GM10248 (cell line): ENCODE results near the gene ANKMY2.
"Not testable (repeated sequence)": the region's sequence is repeated elsewhere in the genome, so short reads cannot be mapped to it uniquely, and the experiment has no call there.

Experiments
- CTCF ChIA-PET: fragments of 300-600 bp; sonication (Branson Sonifier 250); formaldehyde crosslinking; extraction: SDS; loops from one replicate; lab custom pipeline; 2021; ENCODE audit warnings: antibody characterized with exemption; lab: Yijun Ruan, JAX
- POLR2A ChIA-PET: fragments of 350-650 bp; sonication (Branson Sonifier 250); formaldehyde crosslinking; extraction: SDS; loops from one replicate; lab custom pipeline; 2020; ENCODE audit warnings: antibody characterized with exemption; lab: Yijun Ruan, JAX
- DNase-seq: peaks from one replicate; pipeline ENCODE4 v3.0.0; 2012; ENCODE audit errors: extremely low spot score
- TF ChIP-seq, protein P1 (sequence below): IDR thresholded peaks from 2 replicates; pipeline ENCODE4 v1.5.1; 2012; ENCODE audit warnings: mild to moderate bottlenecking, low read depth; ENCODE audit errors: extremely low read depth, missing control alignments, control extremely low read depth

The ANKMY2 gene

DNA sequence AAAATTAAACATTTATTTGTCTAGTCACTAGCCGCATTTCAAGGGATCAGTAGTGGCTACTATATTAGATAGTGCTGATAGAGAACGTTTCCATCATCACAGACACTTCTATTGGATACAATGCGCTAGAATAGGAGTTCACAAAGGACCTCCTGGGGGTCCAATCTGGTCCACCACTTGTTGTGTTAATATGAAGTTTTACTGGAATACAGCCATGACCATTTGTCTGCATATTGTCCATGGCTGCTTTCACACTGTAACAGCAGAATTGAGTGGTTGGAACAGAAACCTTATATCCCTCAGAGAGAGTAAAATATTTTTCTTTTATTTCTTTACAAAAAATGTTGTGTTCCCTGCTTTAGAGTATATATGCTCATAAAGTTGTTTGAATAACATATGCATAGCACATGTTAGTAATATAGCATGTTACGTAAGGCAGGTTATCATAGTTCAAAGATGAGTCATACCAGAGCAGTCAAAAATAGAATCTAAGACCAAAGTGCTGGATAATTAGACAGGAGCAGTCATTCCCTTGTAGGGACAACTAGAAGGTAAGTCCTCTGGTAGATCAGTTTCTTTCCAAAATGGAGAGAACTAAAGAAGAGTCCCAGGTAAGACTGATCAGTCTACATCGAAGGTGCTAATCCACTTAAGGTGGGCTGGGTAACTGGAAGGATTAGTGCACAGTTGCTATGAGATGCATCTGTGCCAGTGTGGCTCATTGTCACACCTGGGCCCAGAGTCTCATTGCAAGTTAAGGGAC lies 15.3 kb upstream of the ANKMY2 start:
- DNase-seq, result no peak
- ChIA-PET POLR2A (no interaction called here), CTCF (no interaction called here)
- TF ChIP-seq, protein P1, sequence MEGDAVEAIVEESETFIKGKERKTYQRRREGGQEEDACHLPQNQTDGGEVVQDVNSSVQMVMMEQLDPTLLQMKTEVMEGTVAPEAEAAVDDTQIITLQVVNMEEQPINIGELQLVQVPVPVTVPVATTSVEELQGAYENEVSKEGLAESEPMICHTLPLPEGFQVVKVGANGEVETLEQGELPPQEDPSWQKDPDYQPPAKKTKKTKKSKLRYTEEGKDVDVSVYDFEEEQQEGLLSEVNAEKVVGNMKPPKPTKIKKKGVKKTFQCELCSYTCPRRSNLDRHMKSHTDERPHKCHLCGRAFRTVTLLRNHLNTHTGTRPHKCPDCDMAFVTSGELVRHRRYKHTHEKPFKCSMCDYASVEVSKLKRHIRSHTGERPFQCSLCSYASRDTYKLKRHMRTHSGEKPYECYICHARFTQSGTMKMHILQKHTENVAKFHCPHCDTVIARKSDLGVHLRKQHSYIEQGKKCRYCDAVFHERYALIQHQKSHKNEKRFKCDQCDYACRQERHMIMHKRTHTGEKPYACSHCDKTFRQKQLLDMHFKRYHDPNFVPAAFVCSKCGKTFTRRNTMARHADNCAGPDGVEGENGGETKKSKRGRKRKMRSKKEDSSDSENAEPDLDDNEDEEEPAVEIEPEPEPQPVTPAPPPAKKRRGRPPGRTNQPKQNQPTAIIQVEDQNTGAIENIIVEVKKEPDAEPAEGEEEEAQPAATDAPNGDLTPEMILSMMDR, result no peak

DNA sequence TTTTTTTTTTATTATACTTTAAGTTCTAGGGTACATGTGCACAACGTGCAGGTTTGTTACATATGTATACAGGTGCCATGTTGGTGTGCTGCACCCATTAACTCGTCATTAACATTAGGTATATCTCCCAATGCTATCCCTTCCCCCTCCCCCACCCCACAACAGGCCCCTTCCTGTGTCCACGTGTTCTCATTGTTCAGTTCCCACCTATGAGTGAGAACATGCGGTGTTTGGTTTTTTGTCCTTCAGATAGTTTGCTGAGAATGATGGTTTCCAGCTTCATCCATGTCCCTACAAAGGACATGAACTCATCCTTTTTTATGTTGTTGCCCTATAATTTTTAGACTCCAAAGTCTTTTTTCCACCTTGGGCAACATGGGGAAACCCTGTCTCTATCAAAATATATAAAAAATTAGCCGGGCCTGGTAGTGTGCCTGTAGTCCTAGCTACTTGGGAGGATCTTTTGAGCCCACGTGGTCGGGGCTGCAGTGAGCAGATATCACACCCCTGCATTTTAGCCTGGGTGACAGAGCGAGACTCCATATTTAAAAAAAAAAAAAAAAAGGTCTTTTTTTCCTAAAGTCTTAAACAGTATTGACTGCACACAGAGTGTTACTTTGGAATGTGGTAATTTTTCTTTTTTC lies 14.4 kb upstream of the ANKMY2 start:
- DNase-seq, POLR2A ChIA-PET, CTCF ChIA-PET: not testable (repeated sequence)

DNA sequence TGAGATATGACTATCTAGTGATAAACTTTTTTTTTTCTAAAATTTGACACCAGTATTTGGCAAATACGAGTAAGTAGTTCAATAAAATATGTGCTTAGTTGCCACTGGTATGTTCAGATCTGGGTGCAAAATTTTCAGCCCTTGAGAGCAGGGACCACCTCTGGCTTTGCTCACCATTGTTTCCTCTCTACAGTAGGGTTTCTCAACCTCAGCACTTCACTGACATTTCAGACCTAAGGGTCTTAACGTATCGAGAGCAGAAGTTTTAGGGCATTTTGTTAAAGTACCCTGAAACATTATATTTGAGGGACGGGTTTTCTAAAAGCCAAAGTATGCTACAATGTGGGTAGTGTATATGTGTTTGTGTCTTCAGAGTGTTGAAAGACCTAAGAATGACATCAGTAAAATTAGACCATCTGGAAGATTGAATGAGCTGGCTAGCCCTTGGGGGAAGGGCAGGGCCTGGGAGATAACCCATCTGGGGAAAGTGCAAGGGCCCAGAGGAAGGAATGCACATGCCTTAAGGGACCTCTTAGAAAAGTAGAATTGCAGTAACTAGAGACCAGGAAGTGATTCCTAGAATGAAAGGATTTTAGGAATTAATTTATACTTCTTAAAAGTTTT lies 12.2 kb upstream of the ANKMY2 start:
- CTCF ChIA-PET, result no interaction called here

DNA sequence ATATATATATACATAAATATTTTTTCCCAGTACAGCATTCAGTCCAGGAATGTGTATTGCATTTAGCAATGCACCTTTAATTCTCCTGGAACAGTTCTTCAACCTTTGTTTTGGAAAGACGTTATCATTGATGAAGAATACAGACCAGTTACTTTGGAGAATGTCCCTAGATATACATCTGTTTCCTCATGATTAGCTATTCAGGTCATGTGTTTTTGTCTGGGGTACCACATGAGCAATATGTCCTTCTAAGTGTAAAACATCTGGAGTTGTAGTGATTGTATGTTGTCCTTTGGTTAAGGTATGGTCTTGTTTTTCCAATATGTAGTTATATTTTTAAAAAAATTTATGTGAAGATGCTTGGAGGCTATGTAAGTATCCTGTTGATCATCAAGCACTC lies 10.6 kb upstream of the ANKMY2 start:
- TF ChIP-seq, protein P1, result no peak
- no peak for DNase-seq
- ChIA-PET POLR2A (no interaction called here), CTCF (interaction anchor here (1.1 kb wide), 1 partner anchor 32 kb away, joined by 3 read pairs; no protein-coding TSS in a partner anchor)

More for the DNA sequence above, 12.2 kb upstream of the ANKMY2 start:
- POLR2A ChIA-PET, result no interaction called here
- no peak for DNase-seq
- TF ChIP-seq, protein P1, result no peak

DNA sequence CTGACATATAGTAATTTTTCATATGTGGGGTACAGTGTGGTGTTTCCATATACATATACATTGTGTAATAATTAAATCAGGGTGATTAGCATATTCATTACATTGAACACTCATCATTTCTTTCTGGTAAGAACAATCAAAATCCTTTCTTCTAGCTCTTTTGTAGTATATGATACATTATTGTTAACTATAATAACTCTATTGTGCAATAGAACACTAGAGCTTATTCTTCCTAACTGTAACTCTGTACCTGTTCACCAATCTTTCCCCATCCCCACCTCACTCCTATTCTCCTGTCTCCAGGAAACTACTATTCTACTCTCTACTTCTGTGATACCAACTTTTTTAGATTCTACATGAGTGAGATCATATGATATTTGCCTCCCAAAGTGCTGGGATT lies 9.8 kb upstream of the ANKMY2 start:
- no peak for DNase-seq
- ChIA-PET CTCF (interaction anchor here (1.1 to 1.3 kb wide), 2 partner anchors 10 to 18 kb away, joined by 3 to 5 read pairs; partner anchors contain the start of genes ANKMY2 and BZW2), POLR2A (no interaction called here)
- TF ChIP-seq, protein P1, result no peak

DNA sequence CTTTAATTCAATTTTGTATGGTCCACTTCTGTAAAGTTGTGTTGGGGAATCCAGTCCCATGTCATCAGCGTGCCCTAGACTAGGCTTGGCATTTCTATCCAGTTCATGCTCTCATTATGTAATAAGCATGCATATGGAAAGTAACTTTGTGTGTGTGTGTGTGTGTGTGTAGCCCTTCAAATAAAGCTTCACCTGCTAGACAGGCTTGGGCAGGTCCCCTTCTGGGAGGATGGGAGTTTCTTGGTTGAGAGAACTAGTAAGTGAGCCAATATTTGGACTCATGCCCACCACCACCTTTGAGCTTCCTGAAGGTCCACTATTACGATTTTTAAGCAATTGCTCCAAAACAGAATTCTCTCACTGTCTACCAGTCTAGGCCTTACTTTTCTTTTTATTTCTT lies 7.3 kb upstream of the ANKMY2 start:
- POLR2A ChIA-PET, result no interaction called here
- TF ChIP-seq, protein P1, result no peak
- no peak for DNase-seq
- CTCF ChIA-PET, result interaction anchor here (1.1 to 1.3 kb wide), 2 partner anchors 18 kb away, joined by 3 read pairs; no protein-coding TSS in a partner anchor
